NCI-H1105 (cell line): Measurements from ENCODE around the gene ZFHX3.

Experiments used
- DNase-seq: peaks from one replicate; lab custom pipeline; 2025; lab: John Stamatoyannopoulos, UW

Gene ZFHX3

DNA sequence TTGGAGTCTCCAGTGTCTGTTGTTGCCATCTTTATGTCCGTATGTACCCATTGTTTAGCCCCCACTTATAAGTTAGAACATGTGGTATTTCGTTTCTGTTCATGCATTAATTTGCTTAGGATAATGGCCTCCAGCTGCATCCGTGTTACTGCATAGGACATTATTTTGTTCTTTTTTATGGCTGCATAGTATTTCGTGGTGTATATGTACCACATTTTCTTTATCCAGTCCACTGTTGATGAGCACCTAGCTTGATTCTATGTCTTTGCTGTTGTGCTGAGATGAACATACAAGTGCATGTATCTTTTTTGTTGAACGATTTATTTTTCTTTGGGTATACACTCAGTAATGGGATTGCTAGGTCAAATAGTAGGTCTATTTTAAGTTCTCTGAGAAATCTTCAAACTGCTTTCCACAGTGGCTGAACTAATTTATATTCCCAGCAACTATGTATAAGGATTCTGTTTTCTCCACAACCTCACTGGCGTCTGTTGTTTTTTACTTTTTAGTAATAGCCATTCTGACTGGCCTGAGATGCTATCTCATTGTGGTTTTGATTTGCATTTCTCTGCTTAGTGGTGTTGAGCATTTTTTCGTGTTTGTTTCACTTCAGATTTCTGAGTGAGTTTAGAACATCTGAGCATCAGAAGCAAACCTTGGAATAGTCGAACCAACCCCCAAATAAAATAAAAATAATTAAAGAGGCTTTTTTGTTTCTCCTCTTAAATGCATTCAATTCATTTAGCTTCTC lies 304.7 kb downstream of the ZFHX3 start:
- no peak for DNase-seq

DNA sequence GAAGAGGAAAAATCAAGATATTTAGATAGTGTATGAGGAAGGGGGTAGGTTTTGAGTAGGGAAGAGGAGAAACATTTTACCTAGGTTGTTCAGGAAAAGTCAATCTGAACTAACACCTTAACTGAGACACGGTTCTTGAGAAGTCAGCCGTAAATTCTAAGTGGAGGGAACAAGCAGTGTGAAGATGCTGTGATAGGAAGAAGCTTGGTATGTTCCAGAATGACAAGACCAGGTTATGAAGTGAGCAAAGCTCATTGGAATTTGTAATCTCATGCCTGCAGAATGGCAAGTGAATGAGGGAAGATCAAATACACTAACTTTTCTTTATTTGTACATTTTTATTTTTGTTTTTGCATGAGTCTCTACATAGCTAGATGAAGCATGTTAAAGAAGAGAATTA lies 307.6 kb downstream of the ZFHX3 start:
- no peak for DNase-seq

GRCh38 chr16:72739577-72739976 lies 308.4 kb downstream of the ZFHX3 start:
- no peak for DNase-seq

- no peak for DNase-seq
These were observed 311.9 kb downstream of the ZFHX3 start for GRCh38 chr16:72736074-72736473.
